WTC11 (cell line): ENCODE data around the gene SLCO4A1.

Experiments used
- ATF3 ChIP-seq: sonication (generic); formaldehyde crosslinking; conservative IDR thresholded peaks from 2 replicates; pipeline ENCODE4 v1.8.1; 2022; ENCODE audit warnings: mild to moderate bottlenecking, missing genetic modification reagents
- CTCF ChIP-seq: fragments of 200-600 bp; IDR thresholded peaks from 2 replicates; pipeline ENCODE4 v1.8.0; 2022; ENCODE audit warnings: antibody characterized with exemption
- ELF4 ChIP-seq: sonication (generic); formaldehyde crosslinking; IDR thresholded peaks from 2 replicates; pipeline ENCODE4 v1.8.1; 2022; ENCODE audit warnings: low read depth, mild to moderate bottlenecking, moderate library complexity, missing genetic modification reagents
- ESRRA ChIP-seq: sonication (generic); formaldehyde crosslinking; IDR thresholded peaks from 2 replicates; pipeline ENCODE4 v1.8.1; 2022; ENCODE audit warnings: mild to moderate bottlenecking, missing genetic modification reagents, borderline replicate concordance
- FOXK1 ChIP-seq: sonication (generic); formaldehyde crosslinking; IDR thresholded peaks from 2 replicates; pipeline ENCODE4 v1.8.0; 2022; ENCODE audit warnings: mild to moderate bottlenecking, moderate library complexity, missing genetic modification reagents
- NR3C1 ChIP-seq: sonication (generic); formaldehyde crosslinking; conservative IDR thresholded peaks from 2 replicates; pipeline ENCODE4 v1.8.1; 2023; ENCODE audit warnings: low read depth, mild to moderate bottlenecking, missing genetic modification reagents
- PREB ChIP-seq: sonication (generic); formaldehyde crosslinking; IDR thresholded peaks from 2 replicates; pipeline ENCODE4 v1.8.1; 2022; ENCODE audit warnings: mild to moderate bottlenecking, missing genetic modification reagents, moderate library complexity, borderline replicate concordance
- SMAD3 ChIP-seq: sonication (generic); formaldehyde crosslinking; IDR thresholded peaks from 2 replicates; pipeline ENCODE4 v1.8.0; 2022; ENCODE audit warnings: missing genetic modification reagents, mild to moderate bottlenecking, borderline replicate concordance
- TP53 ChIP-seq: sonication (generic); formaldehyde crosslinking; IDR thresholded peaks from 2 replicates; pipeline ENCODE4 v1.8.1; 2023; ENCODE audit warnings: mild to moderate bottlenecking, missing genetic modification reagents
- ZBTB21 ChIP-seq: sonication (generic); formaldehyde crosslinking; IDR thresholded peaks from 2 replicates; pipeline ENCODE4 v1.8.1; 2023; ENCODE audit warnings: mild to moderate bottlenecking, missing genetic modification reagents, borderline replicate concordance
- ZNF263 ChIP-seq: sonication (generic); formaldehyde crosslinking; IDR thresholded peaks from 2 replicates; pipeline ENCODE4 v1.8.1; 2022; ENCODE audit warnings: low read depth, mild to moderate bottlenecking, moderate library complexity, missing genetic modification reagents

GRCh38 chr20:62650551-62651284 is 8.4 kb downstream of the SLCO4A1 start:
- TF ChIP-seq SMAD3 (CRISPR knock-in tag), result no peak
- TF ChIP-seq CTCF, result no peak
- TF ChIP-seq ZNF263 (CRISPR knock-in tag), result no peak
- TF ChIP-seq ELF4 (CRISPR knock-in tag), result no peak
- TF ChIP-seq FOXK1 (CRISPR knock-in tag), result no peak
- no peak for TF ChIP-seq TP53
- no peak for TF ChIP-seq ZBTB21
- no peak for TF ChIP-seq ATF3
- no peak for TF ChIP-seq PREB (CRISPR knock-in tag)
- no peak for TF ChIP-seq ESRRA (CRISPR knock-in tag)
- TF ChIP-seq NR3C1, result no peak
